Right atrium auricular region (tissue), 2 donors: ENCODE data around the gene TARS3. TPM values are rescaled to one million over a fixed set of nuclear protein-coding genes. Genes with fewer than 3 reads are reported as not detected.

Experiments used
- DNase-seq: peaks from one replicate; pipeline ENCODE4 v3.0.0-alpha.2; 2019; ENCODE audit warnings: low spot score
- H3K27ac ChIP-seq, 2 donors: fragments of 200-600 bp; sonication (generic); 1 replicate in 1 of 2; 2 replicates in 1 of 2; pipeline ENCODE4 v1.5.1; 2016 to 2019
- H3K27me3 ChIP-seq, 2 donors: fragments of 200-600 bp; sonication (generic); one replicate each; pipeline versions ENCODE4 v1.5.1 to v1.6.0; 2017 to 2019
- H3K36me3 ChIP-seq: fragments of 200-600 bp; sonication (generic); one replicate; pipeline ENCODE4 v1.5.1; 2016
- H3K4me1 ChIP-seq, 2 donors: fragments of 200-600 bp; sonication (generic); one replicate each; pipeline versions ENCODE4 v1.5.1 to v1.6.0; 2017 to 2019
- H3K4me3 ChIP-seq, 2 donors: fragments of 200-600 bp; sonication (generic); 1 replicate in 1 of 2; 2 replicates in 1 of 2; pipeline ENCODE4 v1.5.1; 2017 to 2019; ENCODE audit warnings: mild to moderate bottlenecking in 1 of 2, moderate library complexity in 1 of 2
- H3K9me3 ChIP-seq, 2 donors: fragments of 200-600 bp; sonication (generic); one replicate each; pipeline ENCODE4 v1.5.1; 2019
- total RNA-seq, 2 donors: library from RNA; depleted of rRNA; stranded (reverse); fragments of >200 nt; gene quantifications; one replicate each; pipeline ENCODE4 v1.1.0, GENCODE V29; 2016
- TF ChIP-seq, protein P1 (sequence below), 2 donors: fragments of 200-600 bp; sonication (generic); IDR thresholded peaks; one replicate each; pipeline ENCODE4 v1.5.1; 2019; ENCODE audit warnings: antibody characterized with exemption in 2 of 2

Gene TARS3
- total RNA-seq, 2 donors from 2014 or later = 24.4 to 33.0 TPM

- H3K36me3 ChIP-seq = peaks cover 24% of the 10 kb centered on the region
- no peaks in the 10 kb centered on the region for H3K9me3 ChIP-seq
- peaks cover 0 to 11% of the 10 kb centered on the region in 2 donors for H3K4me1 ChIP-seq
- DNase-seq = no peak
- peak overlapping the region; percentile 75 to 85 for H3K4me3 ChIP-seq
- H3K27ac ChIP-seq = peak overlapping the region; percentile 86 to 92
- H3K27me3 ChIP-seq = no peaks in the 10 kb centered on the region
- TF ChIP-seq, protein P1, sequence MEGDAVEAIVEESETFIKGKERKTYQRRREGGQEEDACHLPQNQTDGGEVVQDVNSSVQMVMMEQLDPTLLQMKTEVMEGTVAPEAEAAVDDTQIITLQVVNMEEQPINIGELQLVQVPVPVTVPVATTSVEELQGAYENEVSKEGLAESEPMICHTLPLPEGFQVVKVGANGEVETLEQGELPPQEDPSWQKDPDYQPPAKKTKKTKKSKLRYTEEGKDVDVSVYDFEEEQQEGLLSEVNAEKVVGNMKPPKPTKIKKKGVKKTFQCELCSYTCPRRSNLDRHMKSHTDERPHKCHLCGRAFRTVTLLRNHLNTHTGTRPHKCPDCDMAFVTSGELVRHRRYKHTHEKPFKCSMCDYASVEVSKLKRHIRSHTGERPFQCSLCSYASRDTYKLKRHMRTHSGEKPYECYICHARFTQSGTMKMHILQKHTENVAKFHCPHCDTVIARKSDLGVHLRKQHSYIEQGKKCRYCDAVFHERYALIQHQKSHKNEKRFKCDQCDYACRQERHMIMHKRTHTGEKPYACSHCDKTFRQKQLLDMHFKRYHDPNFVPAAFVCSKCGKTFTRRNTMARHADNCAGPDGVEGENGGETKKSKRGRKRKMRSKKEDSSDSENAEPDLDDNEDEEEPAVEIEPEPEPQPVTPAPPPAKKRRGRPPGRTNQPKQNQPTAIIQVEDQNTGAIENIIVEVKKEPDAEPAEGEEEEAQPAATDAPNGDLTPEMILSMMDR (IDR thresholded peaks at IDR 0.05) = no peak
Observed at GRCh38 chr15:101723171-101723873, 951 bp downstream of the TARS3 start.

DNA sequence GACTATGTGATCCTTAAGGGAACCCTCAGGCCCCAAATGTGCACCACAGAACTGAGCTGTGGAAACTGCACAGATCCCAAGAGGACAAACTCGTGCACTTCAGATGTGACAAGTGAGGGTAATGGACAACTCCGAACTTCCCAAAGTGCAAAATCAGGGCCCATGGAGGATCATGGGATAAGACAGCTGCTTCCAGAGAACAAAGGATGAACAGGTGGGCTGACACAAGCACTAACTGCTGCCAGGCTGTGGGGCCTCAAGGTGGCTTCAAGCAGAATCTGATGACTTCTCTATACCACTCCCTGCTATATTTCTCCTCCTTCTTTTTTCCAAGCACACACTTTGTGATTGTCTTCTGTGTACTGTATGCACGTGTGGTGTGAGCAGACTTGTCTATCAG lies 5.4 kb downstream of the TARS3 start:
- TF ChIP-seq, protein P1 (IDR thresholded peaks at IDR 0.05) = no peak
- Histone ChIP-seq H3K4me1 (peaks cover 0 to 7% of the 10 kb centered on the region in 2 donors), H3K27ac (no peak overlapping the region), H3K9me3 (no peaks in the 10 kb centered on the region), H3K36me3 (peaks cover 35% of the 10 kb centered on the region), H3K27me3 (no peaks in the 10 kb centered on the region), H3K4me3 (no peak overlapping the region)
- no peak for DNase-seq

- no peak overlapping the region for H3K4me3 ChIP-seq
- no peak overlapping the region for H3K27ac ChIP-seq
- no peaks in the 10 kb centered on the region for H3K27me3 ChIP-seq
- peaks cover 44% of the 10 kb centered on the region for H3K36me3 ChIP-seq
- H3K4me1 ChIP-seq = no peaks in the 10 kb centered on the region
- DNase-seq = no peak
- TF ChIP-seq, protein P1 (IDR thresholded peaks at IDR 0.05) = no peak
- no peaks in the 10 kb centered on the region for H3K9me3 ChIP-seq
Observed at GRCh38 chr15:101712078-101712477, 12.2 kb downstream of the TARS3 start.

DNA sequence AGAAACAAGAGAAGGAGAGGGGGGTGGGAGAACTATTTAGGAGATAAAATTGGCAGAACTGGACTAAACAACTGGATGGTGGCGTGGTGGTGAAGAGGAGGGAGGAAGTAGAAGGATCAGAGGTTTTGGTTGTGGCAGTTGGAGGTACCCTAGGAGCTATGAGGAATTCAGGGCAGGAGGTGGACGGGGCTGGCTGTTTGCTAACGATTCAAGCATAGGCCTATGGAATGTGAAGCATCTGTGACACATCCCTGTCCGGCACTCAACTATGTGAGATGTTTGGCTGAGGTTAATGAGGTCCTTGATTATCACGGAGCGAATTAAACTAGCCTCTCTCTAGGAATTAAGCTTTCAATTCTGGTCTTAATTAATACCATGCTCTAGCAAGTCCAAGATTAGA lies 13.5 kb downstream of the TARS3 start:
- no peak for DNase-seq

DNA sequence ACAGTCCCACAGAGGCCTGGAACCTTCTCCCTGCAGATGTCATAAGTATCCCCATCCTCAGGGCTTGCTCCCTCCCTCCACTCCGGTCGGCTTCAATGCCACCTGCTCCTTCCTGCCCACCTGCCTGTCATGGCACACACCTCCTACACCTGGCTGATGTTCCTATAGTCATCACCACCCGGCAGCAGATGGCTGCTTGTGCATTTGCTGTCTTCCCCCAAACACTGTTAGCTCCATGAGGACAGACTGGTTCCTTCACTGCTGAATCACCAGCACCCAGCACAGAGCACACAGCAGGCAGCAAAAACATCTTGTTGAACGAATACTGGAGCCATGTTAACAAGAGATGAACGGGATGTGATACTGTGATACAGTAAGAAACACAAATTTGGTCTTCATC lies 14.8 kb downstream of the TARS3 start:
- TF ChIP-seq, protein P1 (IDR thresholded peaks at IDR 0.05) = no peak
- no peaks in the 10 kb centered on the region for H3K9me3 ChIP-seq
- no peaks in the 10 kb centered on the region for H3K4me1 ChIP-seq
- no peaks in the 10 kb centered on the region for H3K27me3 ChIP-seq
- peaks cover 60% of the 10 kb centered on the region for H3K36me3 ChIP-seq
- DNase-seq = no peak
- H3K4me3 ChIP-seq = no peak overlapping the region
- H3K27ac ChIP-seq = no peak overlapping the region

More for the DNA sequence above, 13.5 kb downstream of the TARS3 start:
- H3K4me3 ChIP-seq = no peak overlapping the region
- H3K27me3 ChIP-seq = no peaks in the 10 kb centered on the region
- TF ChIP-seq, protein P1 (IDR thresholded peaks at IDR 0.05) = no peak
- peaks cover 47% of the 10 kb centered on the region for H3K36me3 ChIP-seq
- H3K4me1 ChIP-seq = no peaks in the 10 kb centered on the region
- no peaks in the 10 kb centered on the region for H3K9me3 ChIP-seq
- no peak overlapping the region for H3K27ac ChIP-seq

DNA sequence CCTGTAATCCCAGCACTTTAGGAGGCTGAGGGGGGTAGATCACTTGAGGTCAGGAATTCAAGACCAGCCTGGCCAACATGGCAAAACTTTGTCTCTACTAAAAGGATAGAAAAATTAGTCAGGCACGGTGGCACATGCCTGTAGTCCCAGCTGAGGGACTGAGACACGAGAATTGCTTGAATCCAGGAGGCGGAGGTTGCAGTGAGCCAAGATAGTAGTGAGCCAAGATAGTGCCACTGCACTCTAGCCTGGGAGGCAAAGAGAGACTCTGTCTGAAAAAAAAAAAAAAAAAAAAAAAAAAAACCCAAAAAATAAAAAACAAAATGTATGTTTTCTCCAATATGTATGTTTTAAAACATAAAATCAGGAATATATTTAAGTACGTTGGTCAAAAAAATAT lies 16.3 kb downstream of the TARS3 start:
- H3K36me3 ChIP-seq = peaks cover 57% of the 10 kb centered on the region
- DNase-seq = no peak
- TF ChIP-seq, protein P1 (IDR thresholded peaks at IDR 0.05) = no peak

More for the DNA sequence above, 16.3 kb downstream of the TARS3 start:
- H3K4me1 ChIP-seq = no peaks in the 10 kb centered on the region
- no peak overlapping the region for H3K27ac ChIP-seq
- no peaks in the 10 kb centered on the region for H3K9me3 ChIP-seq
- H3K4me3 ChIP-seq = no peak overlapping the region
- H3K27me3 ChIP-seq = no peaks in the 10 kb centered on the region
